A673 (cell line): Measurements from ENCODE around the gene PSMA7. TPM values are rescaled to one million over a fixed set of nuclear protein-coding genes. Genes with fewer than 3 reads are reported as not detected.

ENCODE experiments used
- BruUV-seq: library from RNA; stranded (reverse); fragments of 400-500 nt; replicated peaks from 2 replicates; lab custom pipeline; 2021; lab: Mats Ljungman, UMichigan
- CTCF ChIA-PET: fragments of 300-600 bp; sonication (Branson Sonifier 250); formaldehyde crosslinking; loops from one replicate; lab custom pipeline; 2022; ENCODE audit warnings: antibody characterized with exemption; lab: Charles Lee
- POLR2A ChIA-PET: fragments of 300-600 bp; sonication (Branson Sonifier 250); formaldehyde crosslinking; loops from one replicate; lab custom pipeline; 2022; ENCODE audit warnings: antibody characterized with exemption; ENCODE audit not compliant: low non-redundant PET; lab: Charles Lee
- DNase-seq: peaks from one replicate; pipeline ENCODE4 v3.0.0-alpha.2; 2015; ENCODE audit warnings: low spot score
- H3K27ac ChIP-seq: fragments of 200-600 bp; sonication (generic); 2 replicates; pipeline ENCODE4 v1.5.1; 2016; ENCODE audit warnings: mixed run types, low read depth, mild to moderate bottlenecking, mixed read lengths, antibody characterized with exemption, low read length; ENCODE audit not compliant: poor library complexity, severe bottlenecking
- H3K27me3 ChIP-seq: fragments of 200-600 bp; sonication (generic); replicated peaks from 2 replicates; pipeline ENCODE4 v1.6.1; 2017; ENCODE audit warnings: mixed run types, low read depth, mild to moderate bottlenecking, mixed read lengths, antibody characterized with exemption, low read length; ENCODE audit not compliant: insufficient read depth, poor library complexity
- H3K36me3 ChIP-seq: fragments of 200-600 bp; sonication (generic); 2 replicates; pipeline ENCODE4 v1.6.1; 2016; ENCODE audit warnings: mixed run types, mild to moderate bottlenecking, mixed read lengths, antibody characterized with exemption, low read length; ENCODE audit not compliant: insufficient read depth, poor library complexity, severe bottlenecking
- H3K4me1 ChIP-seq: fragments of 200-600 bp; sonication (generic); 2 replicates; pipeline ENCODE4 v1.6.1; 2017; ENCODE audit warnings: mixed run types, mild to moderate bottlenecking, mixed read lengths, antibody characterized with exemption, low read length; ENCODE audit not compliant: insufficient read depth, poor library complexity, severe bottlenecking
- H3K4me3 ChIP-seq: fragments of 200-600 bp; sonication (generic); 2 replicates; pipeline ENCODE4 v1.5.1; 2016; ENCODE audit warnings: low read depth, mixed run types, mild to moderate bottlenecking, mixed read lengths, low read length; ENCODE audit not compliant: poor library complexity, severe bottlenecking
- H3K9me3 ChIP-seq: fragments of 200-600 bp; sonication (generic); 2 replicates; pipeline ENCODE4 v1.6.1; 2016; ENCODE audit warnings: mixed run types, low read depth, mild to moderate bottlenecking, mixed read lengths, antibody characterized with exemption, low read length; ENCODE audit not compliant: poor library complexity, severe bottlenecking
- CTCF ChIP-seq: fragments of 300-800, 200-600 bp; sonication (generic); conservative IDR thresholded peaks from 2 replicates; pipeline ENCODE4 v1.5.1; 2017; ENCODE audit warnings: low read depth, mild to moderate bottlenecking, antibody characterized with exemption, low read length, moderate library complexity, mixed read lengths
- EZH2 ChIP-seq: fragments of 200-600 bp; sonication (generic); IDR thresholded peaks from 2 replicates; pipeline ENCODE4 v1.6.1; 2017; ENCODE audit warnings: borderline replicate concordance, low read depth, mild to moderate bottlenecking, mixed read lengths, antibody characterized with exemption, low read length; ENCODE audit not compliant: poor library complexity, severe bottlenecking
- intact Hi-C: fragments of 100-400 bp; cut with micrococcal nuclease; formaldehyde crosslinking; loops from one replicate; pipeline ENCODE4 v1.10.0; 2022; ENCODE audit not compliant: unreplicated experiment
- total RNA-seq: library from RNA; stranded (reverse); gene quantifications from 2 replicates; pipeline ENCODE4 v1.2.3, GENCODE V29; 2021

The PSMA7 gene
- total RNA-seq, 1 experiment from 2014 or later = 593 TPM

- CTCF ChIA-PET = no interaction called here
- no TSS peak for BruUV-seq
- H3K27me3 ChIP-seq = no peaks in the 10 kb centered on the region
- no peaks in the 10 kb centered on the region for H3K9me3 ChIP-seq
- no peak overlapping the region for H3K27ac ChIP-seq
- DNase-seq = no peak
- peaks cover 21% of the 10 kb centered on the region for H3K36me3 ChIP-seq
- H3K4me3 ChIP-seq = no peak overlapping the region
- POLR2A ChIA-PET = no interaction called here
- TF ChIP-seq CTCF = no peak
- TF ChIP-seq EZH2 = no peak
- intact Hi-C loops = no loop called here
- H3K4me1 ChIP-seq = peaks cover 4% of the 10 kb centered on the region
Measured at GRCh38 chr20:62179162-62179504, 35.9 kb upstream of the PSMA7 start.

- intact Hi-C loops = no loop called here
- TF ChIP-seq EZH2 = no peak
- TF ChIP-seq CTCF = no peak
- no peak for DNase-seq
- ChIA-PET POLR2A (no interaction called here), CTCF (no interaction called here)
- Histone ChIP-seq H3K36me3 (peaks cover 21% of the 10 kb centered on the region), H3K9me3 (no peaks in the 10 kb centered on the region), H3K4me1 (peaks cover 4% of the 10 kb centered on the region), H3K27ac (no peak overlapping the region), H3K27me3 (no peaks in the 10 kb centered on the region), H3K4me3 (no peak overlapping the region)
- BruUV-seq = no TSS peak
Measured at GRCh38 chr20:62178316-62179161, 35.3 kb upstream of the PSMA7 start.

- CTCF ChIA-PET = no interaction called here
- H3K4me3 ChIP-seq = no peak overlapping the region
- TF ChIP-seq CTCF = no peak
- no peak for TF ChIP-seq EZH2
- peaks cover 4% of the 10 kb centered on the region for H3K4me1 ChIP-seq
- no peaks in the 10 kb centered on the region for H3K9me3 ChIP-seq
- no peak for DNase-seq
- peaks cover 24% of the 10 kb centered on the region for H3K36me3 ChIP-seq
- no peak overlapping the region for H3K27ac ChIP-seq
- intact Hi-C loops = no loop called here
- POLR2A ChIA-PET = interaction anchor here (0.7 kb wide), 1 partner anchor 184 kb away, joined by 3 read pairs; no protein-coding TSS in a partner anchor
- H3K27me3 ChIP-seq = no peaks in the 10 kb centered on the region
- no TSS peak for BruUV-seq
Measured at GRCh38 chr20:62177307-62177706, 34.1 kb upstream of the PSMA7 start.
